Measurements from ENCODE around the gene ZNF212.
"Not testable (repeated sequence)": the region's sequence is repeated elsewhere in the genome, so short reads cannot be mapped to it uniquely, and the experiment has no call there.

ZNF212 gene

DNA sequence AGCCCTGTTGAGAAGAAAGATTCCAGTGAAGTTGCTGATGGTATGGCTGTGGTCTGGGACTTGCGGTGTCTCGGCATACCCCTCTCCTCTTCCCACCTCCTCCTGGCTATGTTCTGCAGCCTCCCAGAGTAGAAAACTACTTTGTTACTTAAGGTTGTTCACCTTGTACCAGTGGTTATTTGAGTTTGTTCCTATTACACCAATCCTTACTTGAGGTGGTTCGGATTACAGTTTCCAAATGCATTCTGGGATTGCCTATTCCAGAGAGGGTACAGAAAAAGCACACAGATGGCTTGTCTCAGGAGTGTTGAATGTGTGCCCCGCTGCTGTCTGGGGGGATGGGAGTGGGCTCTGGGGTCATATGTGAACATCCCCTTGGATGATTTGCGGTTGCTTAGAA is 15.7 kb downstream of the ZNF212 start:
- no peak for DNase-seq

- no peak for DNase-seq
Observed at GRCh38 chr7:149256568-149256967, 17.1 kb downstream of the ZNF212 start.

GRCh38 chr7:149257146-149257545 is 17.7 kb downstream of the ZNF212 start:
- no peak for DNase-seq

- no peak for DNase-seq
Observed at GRCh38 chr7:149261316-149261828, 21.9 kb downstream of the ZNF212 start.

GRCh38 chr7:149261829-149262617 is 22.6 kb downstream of the ZNF212 start, which contains the start of gene ZNF783:
Gene ZNF783 (plus strand): TSS chr7:149262196. CDS start chr7:149262334, 138 bp downstream.
- DNase-seq: peak; percentile 81

DNA sequence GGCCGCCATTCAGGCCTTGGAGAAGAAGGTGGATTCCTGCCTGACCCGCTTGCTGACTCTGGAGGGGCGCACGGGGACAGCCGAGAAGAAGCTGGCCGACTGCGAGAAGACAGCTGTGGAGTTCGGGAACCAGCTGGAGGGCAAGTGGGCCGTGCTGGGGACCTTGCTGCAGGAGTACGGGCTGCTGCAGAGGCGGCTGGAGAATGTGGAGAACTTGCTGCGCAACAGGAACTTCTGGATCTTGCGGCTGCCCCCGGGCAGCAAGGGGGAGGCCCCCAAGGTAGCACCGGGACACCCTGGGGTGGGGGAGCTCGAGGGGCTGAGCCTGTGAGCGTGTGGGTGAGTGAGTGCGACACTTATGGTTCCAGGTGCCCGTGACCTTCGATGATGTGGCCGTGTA is 27.0 kb downstream of the ZNF212 start:
- DNase-seq: no peak

DNA sequence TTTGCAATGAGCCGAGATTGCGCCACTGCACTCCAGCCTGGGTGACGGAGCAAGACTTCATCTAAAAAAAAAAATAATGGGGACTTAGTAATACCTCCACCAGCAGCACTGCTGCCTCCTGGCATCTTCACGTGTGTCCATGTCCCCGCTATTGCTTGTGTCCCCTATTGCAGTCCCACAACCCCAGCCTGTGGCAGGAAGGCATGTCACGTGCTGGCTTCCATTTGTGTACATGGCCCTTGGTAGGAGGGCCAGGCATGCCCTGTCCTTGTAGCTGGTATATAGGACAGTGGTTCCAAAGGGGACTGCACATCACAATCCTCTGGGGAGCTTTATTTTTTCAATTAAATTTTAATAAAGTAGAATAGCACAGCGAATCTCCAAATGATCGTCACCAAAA is 28.3 kb downstream of the ZNF212 start:
- no peak for DNase-seq

GRCh38 chr7:149274424-149274823 is 35.0 kb downstream of the ZNF212 start:
- DNase-seq: not testable (repeated sequence)

DNA sequence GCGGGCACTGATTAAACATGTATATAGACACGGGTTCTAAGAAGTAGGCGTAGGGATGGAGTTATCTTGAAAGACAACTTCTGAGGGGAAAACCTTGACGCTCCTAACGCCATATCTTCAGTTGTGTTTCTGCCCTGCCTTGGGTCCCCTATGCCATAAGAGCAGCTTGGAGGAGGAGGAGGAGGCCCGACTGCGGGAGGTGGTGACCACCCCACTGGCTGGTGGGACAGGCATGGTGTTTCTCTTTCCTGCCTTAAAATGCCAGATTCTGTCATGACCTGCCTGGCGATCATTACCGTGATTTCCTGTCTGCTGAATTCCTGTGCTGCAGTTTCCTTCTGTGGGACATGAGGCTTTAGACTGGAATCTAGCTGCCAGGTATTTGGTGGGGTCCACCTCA is 38.4 kb downstream of the ZNF212 start:
- no peak for DNase-seq

DNA sequence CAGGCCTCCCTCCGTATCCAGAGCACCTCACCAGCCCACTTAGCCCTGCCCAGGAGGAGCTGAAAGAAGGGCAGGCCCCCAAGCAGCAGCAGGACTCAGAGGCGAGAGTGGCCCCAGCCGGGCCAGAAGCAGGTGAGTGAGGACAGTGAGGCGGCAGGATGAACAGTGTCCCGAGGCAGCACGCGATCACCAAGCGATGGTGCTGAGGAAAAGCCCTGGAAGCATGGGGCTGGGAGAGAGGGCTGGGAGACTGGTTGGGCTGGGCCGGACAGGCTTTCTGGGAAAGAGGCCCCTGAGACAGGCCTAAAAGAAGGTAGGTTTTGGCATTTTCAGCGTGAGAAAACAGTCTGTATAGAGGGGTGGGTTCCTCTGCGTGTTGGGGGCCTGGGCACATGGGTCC is 38.9 kb downstream of the ZNF212 start:
- no peak for DNase-seq

- no peak for DNase-seq
Observed at GRCh38 chr7:149279111-149279743, 39.8 kb downstream of the ZNF212 start.

DNA sequence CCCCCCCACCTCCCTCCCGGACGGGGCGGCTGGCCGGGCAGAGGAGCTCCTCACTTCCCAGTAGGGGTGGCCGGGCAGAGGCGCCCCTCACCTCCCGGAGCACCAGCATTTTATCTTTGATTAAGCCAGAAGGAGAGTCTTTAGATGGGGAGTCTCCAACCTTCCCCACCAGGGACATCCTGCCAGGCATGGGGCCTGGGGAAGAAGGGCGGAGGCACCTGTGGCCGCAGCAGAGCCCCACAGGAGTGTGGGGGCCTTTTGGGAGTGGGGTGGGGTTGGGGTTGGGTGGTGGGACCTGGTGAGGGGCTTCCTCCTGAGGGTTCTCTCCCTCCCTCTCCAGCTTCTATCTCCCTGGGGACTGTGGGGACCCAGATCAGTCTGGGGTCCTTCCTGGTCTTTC is 40.7 kb downstream of the ZNF212 start:
- DNase-seq: no peak

DNA sequence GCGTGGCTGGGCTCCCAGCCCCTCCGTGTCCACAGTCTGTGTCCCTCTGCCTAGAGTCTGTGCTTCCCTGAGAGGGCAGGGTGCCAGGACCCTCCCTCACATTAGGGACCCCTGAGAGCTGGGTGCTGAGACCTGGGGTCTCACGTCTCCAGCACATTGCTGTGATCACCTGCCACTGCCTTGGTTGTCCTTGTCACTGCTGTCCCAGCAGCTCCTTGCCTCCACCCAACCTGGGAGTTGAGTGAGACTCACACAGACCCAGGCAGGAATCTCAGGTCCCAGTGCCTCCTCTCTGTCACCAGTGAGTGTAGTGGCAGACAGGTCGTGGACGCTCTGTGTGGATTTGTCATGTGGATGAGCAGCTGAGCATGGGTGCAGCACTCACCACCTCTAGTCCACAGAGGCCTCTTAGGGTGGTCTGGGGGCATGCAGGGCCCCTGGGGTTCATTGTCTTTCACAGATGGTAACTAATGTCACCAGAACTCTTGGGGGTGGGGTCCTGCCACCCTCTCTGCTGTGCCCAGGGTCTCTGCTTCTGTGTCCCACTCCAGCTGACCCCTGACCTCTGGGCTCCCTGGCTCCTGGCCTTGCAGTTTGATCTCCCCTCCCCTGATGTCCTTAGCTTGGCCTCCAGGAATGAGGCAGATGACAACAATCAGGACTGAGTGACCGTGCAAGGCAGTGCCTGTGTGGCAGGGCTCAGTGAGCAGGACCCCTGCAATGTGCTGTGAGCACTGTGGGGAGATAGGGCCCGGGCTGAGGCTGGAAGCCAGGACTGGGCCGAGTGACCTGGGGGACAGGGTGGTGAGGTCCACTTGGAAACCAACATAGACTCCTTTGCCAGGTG is 41.4 kb downstream of the ZNF212 start:
- DNase-seq: no peak

DNA sequence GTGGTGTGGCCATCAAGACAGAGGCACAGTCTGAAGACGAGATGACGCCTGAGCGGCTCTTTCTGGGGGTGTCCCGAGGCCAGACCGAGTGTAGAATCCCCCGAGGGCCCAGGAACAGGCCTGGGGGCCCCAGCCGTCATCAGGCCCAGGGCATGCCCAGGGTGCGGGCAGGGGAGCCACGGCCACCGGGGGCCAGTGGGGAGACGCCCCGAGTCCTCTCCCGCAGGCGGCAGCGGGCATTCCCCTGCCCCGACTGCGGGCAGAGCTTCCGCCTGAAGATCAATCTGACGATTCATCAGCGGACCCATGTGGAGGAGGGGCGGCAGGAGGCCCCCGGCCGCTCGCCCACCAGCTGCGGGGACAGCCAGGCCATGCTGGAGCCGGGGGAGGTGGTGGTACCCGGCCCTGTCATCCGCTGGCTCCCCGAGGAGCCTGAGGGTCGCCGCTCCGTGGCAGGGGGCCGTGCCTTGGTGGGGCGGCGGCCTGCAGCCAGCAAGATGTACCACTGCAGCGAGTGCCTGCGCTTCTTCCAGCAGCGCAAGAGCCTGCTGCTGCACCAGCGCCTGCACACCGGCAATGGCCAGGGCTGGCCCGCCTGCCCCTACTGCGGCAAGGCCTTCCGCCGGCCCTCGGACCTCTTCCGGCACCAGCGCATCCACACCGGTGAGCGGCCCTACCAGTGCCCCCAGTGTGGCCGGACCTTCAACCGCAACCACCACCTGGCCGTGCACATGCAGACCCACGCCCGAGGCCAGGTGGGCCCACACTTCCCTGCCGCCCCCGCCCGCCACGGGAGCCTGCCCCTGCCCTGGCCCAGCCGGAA is 42.3 kb downstream of the ZNF212 start:
- no peak for DNase-seq

- no peak for DNase-seq
Observed at GRCh38 chr7:149282331-149282655, 42.8 kb downstream of the ZNF212 start.

- no peak for DNase-seq
Observed at GRCh38 chr7:149283321-149283720, 43.9 kb downstream of the ZNF212 start.

GRCh38 chr7:149284343-149284742 is 44.9 kb downstream of the ZNF212 start:
- no peak for DNase-seq

- peak; percentile 96 for DNase-seq
Observed at GRCh38 chr7:149284850-149285585, 45.6 kb downstream of the ZNF212 start.

- no peak for DNase-seq
Observed at GRCh38 chr7:149285603-149286002, 46.2 kb downstream of the ZNF212 start.

DNA sequence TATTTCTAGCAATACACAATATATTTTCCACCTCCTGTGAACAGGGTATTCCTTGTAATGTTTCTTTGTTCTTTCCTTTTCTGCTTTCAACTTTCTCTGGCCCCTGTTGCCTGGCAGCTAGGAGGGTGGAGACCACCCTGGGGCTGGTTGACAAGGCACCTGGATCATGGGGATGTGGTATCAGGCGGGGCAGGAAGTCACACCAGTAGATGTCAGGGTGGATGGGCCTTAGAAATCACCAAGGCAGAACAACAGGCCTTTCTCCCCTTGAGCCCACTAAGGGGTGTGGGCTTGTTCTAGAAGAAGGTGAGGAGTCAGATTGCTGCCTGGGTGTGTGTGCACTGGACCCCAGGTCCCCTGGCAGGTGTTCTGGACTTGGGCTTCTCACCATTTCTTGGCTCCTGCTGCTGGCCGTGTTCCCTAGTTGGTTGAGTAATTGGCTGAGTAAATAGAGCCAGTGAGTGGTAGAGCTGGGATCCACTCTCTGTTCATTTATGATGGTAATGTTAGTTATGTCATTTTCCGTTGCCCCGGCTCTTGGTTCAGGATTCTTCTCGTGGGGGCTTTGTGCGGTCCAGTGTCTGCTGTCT is 47.5 kb downstream of the ZNF212 start:
- peak; percentile 55 for DNase-seq

GRCh38 chr7:149287622-149288021 is 48.2 kb downstream of the ZNF212 start:
- no peak for DNase-seq
